Measurements from ENCODE around the gene SYNDIG1L.

Gene SYNDIG1L

GRCh38 chr14:74360163-74360562 is 65.8 kb downstream of the SYNDIG1L start:
- Histone ChIP-seq H3K4me1 (ENCODE audit: control insufficient read depth, insufficient read depth, low read length, poor library complexity, severe bottlenecking) (no peaks in the 10 kb centered on the region), H3K36me3 (ENCODE audit: control insufficient read depth, insufficient read depth, low read length) (peaks cover 4% of the 10 kb centered on the region), H3K27ac (ENCODE audit: low read depth, low read length, severe bottlenecking) (no peak overlapping the region), H3K9me3 (ENCODE audit: control insufficient read depth, low read length) (no peaks in the 10 kb centered on the region), H3K4me3 (ENCODE audit: extremely low read depth, insufficient read depth, low read length, poor library complexity, severe bottlenecking) (no peak overlapping the region)
- 83 to 100% methylated on average over 2 to 3 of the region's 3 CpGs for WGBS, 2 experiments (ENCODE audit: insufficient coverage in 2 of 2)

- H3K27ac ChIP-seq (ENCODE audit: low read depth, low read length, severe bottlenecking), result no peak overlapping the region
- H3K9me3 ChIP-seq (ENCODE audit: control insufficient read depth, low read length), result no peaks in the 10 kb centered on the region
- H3K36me3 ChIP-seq (ENCODE audit: control insufficient read depth, insufficient read depth, low read length), result peaks cover 4% of the 10 kb centered on the region
- no peaks in the 10 kb centered on the region for H3K4me1 ChIP-seq (ENCODE audit: control insufficient read depth, insufficient read depth, low read length, poor library complexity, severe bottlenecking)
- no peak overlapping the region for H3K4me3 ChIP-seq (ENCODE audit: extremely low read depth, insufficient read depth, low read length, poor library complexity, severe bottlenecking)
- WGBS, 2 experiments (ENCODE audit: insufficient coverage in 2 of 2), result 97% methylated on average over 15 to 16 of the region's 17 CpGs
Measured at GRCh38 chr14:74358176-74358829, 67.7 kb downstream of the SYNDIG1L start.

GRCh38 chr14:74357585-74357984 is 68.4 kb downstream of the SYNDIG1L start:
- Histone ChIP-seq H3K4me3 (ENCODE audit: extremely low read depth, insufficient read depth, low read length, poor library complexity, severe bottlenecking) (no peak overlapping the region), H3K4me1 (ENCODE audit: control insufficient read depth, insufficient read depth, low read length, poor library complexity, severe bottlenecking) (no peaks in the 10 kb centered on the region), H3K36me3 (ENCODE audit: control insufficient read depth, insufficient read depth, low read length) (peaks cover 4% of the 10 kb centered on the region), H3K9me3 (ENCODE audit: control insufficient read depth, low read length) (no peaks in the 10 kb centered on the region), H3K27ac (ENCODE audit: low read depth, low read length, severe bottlenecking) (no peak overlapping the region)
- 95 to 97% methylated on average over 16 to 19 of the region's 19 CpGs for WGBS, 2 experiments (ENCODE audit: insufficient coverage in 2 of 2)

GRCh38 chr14:74356892-74357575 is 69.0 kb downstream of the SYNDIG1L start:
- Histone ChIP-seq H3K4me1 (ENCODE audit: control insufficient read depth, insufficient read depth, low read length, poor library complexity, severe bottlenecking) (no peaks in the 10 kb centered on the region), H3K9me3 (ENCODE audit: control insufficient read depth, low read length) (no peaks in the 10 kb centered on the region), H3K27ac (ENCODE audit: low read depth, low read length, severe bottlenecking) (no peak overlapping the region), H3K36me3 (ENCODE audit: control insufficient read depth, insufficient read depth, low read length) (peaks cover 4% of the 10 kb centered on the region), H3K4me3 (ENCODE audit: extremely low read depth, insufficient read depth, low read length, poor library complexity, severe bottlenecking) (no peak overlapping the region)
- WGBS, 2 experiments (ENCODE audit: insufficient coverage in 2 of 2), result 95 to 96% methylated on average over 22 to 26 of the region's 32 CpGs

Measured in mesodermal cell (in vitro differentiated cells).